ENCODE data around the gene HDAC8.
"Not testable (repeated sequence)": the region's sequence is repeated elsewhere in the genome, so short reads cannot be mapped to it uniquely, and the experiment has no call there.

The HDAC8 gene

DNA sequence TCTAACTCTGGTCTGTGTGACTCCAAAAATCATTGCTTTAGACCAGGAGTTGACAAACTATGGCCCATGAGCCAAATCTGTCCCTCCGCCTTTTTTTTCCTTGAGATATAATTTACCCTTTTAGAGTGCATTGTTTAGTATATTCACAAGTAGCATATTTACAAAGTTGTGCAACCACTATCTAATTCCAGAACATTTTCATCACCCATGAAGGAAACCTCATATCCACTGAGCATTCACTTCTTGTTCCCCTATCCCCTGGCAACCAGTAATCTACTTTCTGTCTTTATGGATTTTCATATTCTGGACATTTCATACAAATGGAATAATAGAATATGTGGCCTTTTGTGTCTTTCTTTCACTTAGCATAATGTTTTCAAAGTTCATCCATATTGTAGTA lies 199.5 kb downstream of the HDAC8 start:
- DNase-seq (ENCODE audit: low spot score) = no peak

DNA sequence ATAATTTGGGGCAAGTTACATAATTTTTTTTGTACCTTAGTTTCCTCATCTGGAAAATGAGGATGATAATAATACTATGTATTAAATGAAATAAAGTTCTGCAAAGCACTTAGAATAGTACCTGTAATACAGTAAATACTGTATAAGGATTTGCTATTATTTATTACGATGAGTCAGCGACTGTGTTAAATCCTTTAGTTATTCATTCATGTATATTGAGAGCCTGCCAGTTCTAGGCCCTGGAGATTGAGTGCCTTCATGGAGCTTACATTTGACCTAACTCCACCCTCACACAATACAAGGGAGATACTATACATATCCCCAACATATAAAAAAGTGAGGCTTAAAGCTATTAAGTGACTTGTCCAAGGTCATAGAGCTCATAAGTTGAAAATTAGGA lies 199.9 kb downstream of the HDAC8 start:
- no peak for DNase-seq (ENCODE audit: low spot score)

DNA sequence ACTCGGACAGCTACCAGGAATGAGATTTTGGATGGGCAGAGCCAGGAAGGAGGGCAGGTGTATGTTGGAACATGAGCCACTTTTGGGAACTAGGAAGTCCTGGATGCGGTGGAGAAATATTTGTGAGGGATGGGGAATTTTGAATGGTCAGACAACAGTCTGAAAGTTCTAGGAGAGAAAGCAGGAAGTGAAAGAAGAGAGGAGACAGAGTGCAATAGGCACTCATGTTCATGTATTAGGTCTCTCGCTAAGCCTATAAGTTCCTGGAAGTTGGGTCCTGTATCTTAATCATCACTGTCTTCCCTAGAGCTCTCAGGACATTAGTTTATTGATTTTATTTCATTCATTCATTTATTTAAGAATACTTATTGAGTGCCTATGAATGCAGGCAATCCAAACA lies 201.2 kb downstream of the HDAC8 start:
- DNase-seq (ENCODE audit: low spot score) = no peak

DNA sequence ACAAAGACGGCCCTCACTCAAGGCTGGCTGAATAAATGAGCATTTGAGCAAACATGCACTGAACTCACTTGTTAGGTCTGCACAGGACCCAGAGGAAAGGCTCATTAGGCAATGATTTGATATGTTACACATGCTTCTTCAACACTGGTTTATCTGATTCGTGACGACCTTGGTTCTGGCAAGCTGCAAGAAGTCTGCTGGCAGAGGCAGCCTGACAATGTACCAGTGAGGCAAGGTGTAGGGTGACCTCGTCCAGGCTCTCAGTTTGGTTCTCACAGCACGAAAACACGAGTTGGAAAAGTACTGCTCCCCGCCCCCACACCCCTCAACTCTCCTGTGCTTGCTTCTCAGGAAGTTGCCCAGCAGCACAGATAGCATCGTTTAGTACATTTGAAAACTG lies 203.8 kb downstream of the HDAC8 start:
- DNase-seq (ENCODE audit: low spot score) = no peak

DNA sequence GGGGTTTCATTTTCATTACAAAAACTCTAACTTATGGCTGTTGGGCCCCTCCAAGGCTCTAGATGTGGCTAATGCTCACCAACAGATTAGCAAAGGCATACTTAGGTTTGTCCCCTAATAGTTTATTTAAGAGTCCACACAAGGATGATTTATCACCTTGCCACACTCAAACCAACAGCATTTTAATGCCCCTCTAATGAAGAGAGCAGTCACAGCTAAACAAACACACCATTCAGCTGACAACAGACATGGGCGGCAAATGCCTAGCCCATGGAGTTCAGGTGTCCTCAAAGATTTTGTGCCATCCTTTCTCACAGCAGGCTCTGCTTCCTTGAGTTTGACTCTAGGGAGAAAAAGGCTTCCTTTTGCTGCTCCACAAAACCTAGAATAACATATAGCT lies 205.1 kb downstream of the HDAC8 start:
- DNase-seq (ENCODE audit: low spot score) = no peak

DNA sequence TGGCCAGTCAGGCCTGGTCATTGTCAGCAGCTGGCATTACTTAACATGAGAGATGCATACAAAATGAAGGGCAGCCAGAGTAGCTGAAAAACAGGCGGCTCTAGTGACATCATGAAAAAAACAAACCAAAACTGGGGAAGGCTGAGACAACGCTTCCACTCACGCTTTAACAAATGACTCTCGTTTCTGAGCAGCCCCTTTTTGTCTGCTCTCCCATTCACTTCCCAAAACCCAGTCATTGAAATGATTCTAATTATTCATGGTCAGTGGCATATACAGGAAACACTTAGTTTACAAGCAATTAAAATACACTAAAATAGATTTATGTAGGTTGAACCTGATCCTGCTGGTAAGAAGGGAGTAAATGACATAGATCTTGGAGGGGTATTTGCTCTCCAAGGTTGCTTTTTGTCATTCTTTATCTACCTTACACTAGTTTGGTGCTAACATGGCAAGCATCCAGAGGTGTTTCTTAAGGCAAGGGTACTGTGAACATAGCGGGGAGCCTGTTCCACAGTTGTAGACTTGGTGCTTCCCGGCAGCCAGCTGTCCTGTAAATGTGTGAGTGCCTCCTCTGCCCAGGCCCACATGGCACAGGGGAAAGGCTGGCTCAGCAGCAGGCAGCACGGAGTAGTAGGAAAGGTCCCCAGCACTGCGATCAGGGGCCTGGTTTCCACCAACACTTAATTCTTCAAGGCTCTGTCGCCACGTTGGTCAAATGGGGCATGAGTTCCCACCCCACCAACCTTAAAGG lies 205.8 kb downstream of the HDAC8 start:
- no peak for DNase-seq (ENCODE audit: low spot score)

DNA sequence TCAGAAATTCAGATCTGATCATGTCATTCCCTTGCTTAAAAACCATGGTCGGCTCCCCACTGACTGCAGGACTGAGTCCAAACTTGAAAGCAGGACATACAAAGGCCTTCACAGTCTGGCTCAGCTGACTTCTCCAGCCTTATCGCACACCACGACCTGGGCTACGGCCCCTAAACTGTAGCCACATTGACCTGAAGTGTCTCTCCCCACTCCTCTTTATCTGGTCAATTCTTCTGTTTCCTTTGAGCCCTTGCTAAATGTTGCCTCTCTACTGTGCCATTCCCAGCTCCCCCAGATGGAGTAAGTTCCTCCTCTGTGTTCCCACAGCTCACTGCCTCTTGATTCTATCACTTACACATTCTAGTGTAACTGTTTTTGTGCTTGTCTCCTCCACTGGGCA lies 206.5 kb downstream of the HDAC8 start:
- DNase-seq (ENCODE audit: low spot score) = no peak

DNA sequence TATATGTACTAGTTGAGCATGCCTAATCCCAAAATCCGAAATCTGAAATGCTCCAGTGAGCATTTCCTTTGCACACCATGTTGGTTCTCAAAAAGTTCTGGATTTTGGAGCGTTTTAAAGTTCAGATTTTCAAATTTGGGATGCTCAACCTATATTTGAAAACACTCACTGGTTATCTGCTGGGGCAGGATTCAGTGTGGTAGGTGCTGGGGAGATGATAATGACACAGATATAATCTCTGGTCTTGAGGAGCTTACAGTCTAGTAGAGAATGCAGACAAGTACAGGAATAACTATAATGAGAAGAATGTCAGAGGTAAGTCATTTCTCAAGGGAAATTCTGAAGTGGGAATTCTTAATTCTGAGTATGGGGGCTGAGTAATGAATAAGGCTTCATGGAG lies 207.5 kb downstream of the HDAC8 start:
- DNase-seq (ENCODE audit: low spot score) = no peak

DNA sequence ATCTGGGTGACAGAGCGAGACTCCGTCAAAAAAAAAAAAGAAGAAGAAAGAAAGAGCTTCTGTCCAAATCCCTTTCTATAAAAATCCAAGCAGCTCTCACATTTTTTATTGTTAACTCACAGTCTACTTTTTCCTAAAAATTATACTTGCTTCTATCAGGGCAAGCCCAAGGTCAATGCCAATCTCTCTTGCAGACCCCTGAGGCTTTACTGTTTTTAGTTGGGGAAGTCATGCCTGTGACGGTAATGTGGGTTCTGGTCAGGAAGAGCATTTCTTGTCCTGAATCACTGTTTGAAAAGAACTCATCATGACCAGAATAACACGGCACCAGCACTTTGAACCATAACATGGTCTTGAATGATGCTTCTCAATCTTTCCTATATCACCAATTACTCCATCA lies 212.3 kb downstream of the HDAC8 start:
- no peak for DNase-seq (ENCODE audit: low spot score)

DNA sequence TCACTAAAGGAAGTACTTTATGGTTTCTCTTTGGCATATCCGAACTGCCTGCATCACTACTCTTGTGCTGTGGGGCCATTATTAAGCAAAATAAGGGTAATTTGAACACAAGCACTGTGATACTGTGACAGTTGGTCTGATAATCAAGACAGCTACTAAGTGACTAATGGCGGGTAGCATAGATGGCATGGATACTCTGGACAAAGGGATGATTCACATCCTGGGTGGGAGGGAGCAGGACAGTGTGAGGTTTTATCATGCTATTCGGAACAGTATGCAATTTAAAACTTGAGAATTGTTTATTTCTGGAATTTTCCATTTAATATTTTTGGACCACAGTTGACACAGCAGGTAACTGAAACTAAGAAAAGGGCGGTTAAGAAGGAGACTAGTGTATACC lies 214.3 kb downstream of the HDAC8 start:
- no peak for DNase-seq (ENCODE audit: low spot score)

DNA sequence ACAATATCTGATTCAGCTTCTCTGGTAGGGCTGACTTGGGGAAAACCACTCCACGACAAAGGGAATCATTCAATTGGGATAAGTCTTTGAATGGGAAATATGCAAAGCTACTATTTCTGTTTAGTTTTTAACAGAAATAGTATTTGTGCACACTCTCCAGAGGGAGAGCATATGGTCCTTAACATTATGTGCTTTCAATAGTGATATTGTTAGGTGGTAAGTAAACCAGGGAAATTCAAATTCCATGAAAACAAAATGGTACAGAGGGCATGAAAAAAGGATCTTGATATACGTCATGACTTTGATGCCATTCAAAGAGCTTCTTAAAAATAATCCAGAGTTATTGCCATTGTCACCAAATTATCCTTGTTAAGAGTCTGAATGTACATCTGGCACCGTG lies 219.9 kb downstream of the HDAC8 start:
- no peak for DNase-seq (ENCODE audit: low spot score)

DNA sequence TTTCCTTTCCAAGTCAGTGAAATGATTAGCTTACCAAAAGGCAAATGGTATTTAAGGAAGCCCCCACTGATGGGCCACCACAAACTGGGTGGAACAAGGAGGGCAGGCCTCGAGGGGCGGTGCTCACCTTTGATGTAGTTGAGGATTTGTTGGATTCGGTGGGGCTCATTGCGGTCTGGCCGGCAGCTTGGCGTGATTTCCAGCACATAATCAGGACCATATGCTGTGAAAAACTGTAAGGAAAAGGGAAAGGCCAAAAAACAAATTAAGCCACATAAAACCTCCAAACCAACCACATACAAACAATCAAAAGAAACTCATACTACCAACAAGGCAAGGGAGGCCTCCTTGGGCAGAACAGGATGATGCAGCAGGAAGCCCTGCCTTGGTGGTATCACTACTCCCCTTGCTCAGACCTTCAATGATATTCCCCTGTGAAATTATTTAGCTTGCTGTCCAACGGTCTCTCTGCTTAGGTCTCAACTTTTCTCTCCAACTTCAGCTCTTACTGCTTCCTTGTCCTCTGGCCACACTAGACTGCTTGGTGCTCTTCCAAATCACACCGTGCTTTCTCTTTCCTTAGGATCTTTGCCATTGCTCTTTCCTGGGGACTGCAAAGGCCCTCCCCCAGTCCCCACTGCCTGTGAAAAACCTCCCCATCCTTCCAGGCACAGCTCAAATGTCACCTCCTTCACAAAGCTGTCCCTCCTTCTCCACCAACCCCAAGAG lies 220.9 kb downstream of the HDAC8 start:
- DNase-seq (ENCODE audit: low spot score) = peak; percentile 68

DNA sequence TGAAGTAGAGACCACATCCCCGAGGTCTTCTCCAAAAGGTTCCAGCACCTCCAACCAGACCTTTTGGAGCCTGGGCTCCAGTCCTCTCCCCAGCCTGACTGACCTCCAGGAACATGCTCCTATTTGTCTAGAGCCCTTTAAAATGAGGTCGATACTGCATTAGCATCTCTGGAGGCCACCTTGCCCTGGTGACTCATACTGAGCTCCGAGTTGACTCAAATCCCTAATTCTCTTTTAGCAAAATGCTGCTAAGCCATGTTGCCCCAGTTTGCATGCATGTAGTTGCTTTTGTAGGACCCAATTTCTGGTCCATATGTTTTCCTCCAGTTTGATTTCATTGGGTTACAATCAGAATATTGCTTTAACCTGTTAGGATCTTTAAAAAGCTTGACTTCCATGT lies 223.5 kb downstream of the HDAC8 start:
- no peak for DNase-seq (ENCODE audit: low spot score)

DNA sequence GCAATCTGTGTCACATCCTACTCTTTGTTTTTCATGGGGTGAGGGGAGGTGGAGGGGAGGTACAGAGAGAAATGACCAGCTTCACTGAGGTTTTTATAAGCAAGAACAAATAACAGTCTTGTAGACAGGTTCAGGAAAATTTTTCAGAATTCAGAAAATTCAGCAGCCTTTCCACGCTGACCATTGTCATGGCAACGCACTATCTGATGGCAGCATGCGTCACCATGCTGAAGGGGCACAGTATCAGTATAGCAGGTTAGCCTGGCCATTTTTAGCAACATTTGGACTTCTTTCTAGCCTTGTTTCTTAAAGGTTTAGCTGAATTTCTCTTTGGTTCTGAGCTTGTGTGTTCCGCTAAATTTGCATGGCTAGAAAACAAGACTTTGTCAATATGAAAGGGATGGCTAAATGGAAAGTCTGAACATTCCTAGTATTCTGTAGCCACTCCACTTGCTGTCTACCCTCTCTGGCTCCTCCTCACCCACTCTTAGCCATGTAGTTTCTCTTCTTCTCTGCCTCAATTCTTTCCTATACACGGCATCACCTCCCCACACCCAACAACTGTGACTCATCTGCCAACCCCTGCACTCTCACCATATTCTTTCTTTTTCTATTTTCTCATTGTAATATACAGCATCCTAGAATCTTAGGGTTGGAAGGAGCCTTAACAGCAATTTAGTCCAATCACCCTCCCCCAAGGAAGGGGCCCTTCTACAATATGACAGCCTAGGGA lies 224.2 kb downstream of the HDAC8 start:
- DNase-seq (ENCODE audit: low spot score) = no peak

DNA sequence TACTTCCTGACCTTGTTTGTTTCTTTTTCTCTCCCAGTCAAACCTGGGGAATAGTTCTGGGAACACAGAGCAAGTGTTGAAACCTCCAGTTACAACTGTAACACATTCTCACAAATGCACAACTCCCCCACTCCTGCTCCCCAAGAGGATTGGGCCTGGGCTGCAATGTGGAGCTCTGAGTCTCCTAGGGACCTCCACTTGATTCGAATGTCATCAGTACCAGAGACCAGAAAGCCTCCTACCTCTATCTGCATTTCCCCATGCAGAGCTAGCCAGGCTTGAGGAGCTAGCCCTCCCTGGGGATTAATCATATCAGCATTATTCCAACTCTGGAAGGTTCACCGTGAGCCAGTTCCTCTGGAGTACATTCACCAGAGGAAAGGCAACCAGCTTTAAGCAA lies 225.3 kb downstream of the HDAC8 start:
- DNase-seq (ENCODE audit: low spot score) = no peak

DNA sequence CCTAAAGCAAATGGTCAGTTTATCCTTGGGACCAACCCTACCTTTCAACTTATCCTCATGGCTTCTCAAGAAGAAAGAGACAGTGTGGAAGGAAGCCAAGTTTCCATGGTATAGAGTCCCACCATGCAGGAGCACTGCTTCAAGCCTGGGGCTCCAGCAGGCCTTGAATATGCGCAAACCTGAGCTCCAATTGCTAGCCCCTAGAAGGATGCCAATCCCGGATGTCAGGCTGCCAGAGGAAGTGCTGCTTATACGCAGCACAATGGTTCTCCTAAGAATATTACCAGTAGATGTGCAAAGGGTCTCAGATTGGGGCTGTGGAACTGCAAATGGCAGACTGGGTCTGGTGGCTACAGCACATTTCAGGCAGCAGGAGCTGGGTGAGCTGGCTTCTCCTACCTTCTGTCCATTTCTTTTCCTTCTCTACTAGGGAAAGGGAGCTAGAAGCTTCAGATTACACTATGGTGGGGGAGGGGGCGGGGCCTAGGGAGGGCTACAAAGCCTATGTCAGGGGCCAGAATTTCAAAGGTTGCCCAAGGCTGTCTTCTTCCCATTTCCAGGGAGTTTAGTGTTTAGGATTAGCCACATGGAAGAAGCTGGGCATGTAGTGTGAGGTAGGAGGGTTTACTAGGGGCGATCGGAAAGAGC lies 226.2 kb downstream of the HDAC8 start:
- no peak for DNase-seq (ENCODE audit: low spot score)

DNA sequence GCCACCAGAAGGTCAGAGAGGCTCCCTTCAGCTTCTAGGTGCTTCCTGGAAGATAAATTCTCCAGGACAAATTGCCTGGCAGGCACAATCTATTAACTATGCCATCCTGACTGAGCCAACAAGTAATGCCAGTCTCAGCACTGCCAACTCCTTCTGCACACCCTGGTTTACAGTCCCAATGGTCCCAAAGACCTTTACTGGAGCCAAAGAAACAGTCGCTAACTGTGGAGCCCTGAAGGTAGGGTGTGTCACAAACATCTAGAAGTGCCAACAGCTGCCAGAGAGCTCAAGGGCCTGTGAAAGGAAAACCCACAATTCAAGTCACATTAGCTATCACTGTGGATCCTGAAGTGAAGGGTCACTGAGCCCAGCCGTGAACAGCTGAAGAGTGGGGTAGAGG lies 232.0 kb downstream of the HDAC8 start:
- no peak for DNase-seq (ENCODE audit: low spot score)

DNA sequence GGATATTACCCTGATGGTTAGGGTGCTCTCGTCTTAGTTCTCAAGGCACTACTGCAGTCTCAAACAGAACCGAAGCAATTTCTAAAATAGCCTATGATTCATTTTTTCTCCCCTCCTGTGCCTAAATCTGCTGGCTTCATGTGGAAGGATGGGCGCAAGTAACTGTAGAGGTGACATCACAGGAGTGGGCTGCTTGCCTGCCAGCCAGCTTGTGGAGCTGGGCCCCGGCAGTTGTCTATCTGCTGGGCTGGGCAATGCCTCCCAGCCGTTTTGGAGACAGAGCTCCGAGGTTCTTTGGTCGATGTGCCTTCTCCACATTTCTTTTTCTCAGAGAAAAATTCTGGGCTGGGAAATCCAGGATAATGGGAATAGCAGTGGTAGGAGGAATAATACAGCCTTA lies 232.6 kb downstream of the HDAC8 start:
- DNase-seq (ENCODE audit: low spot score) = no peak

DNA sequence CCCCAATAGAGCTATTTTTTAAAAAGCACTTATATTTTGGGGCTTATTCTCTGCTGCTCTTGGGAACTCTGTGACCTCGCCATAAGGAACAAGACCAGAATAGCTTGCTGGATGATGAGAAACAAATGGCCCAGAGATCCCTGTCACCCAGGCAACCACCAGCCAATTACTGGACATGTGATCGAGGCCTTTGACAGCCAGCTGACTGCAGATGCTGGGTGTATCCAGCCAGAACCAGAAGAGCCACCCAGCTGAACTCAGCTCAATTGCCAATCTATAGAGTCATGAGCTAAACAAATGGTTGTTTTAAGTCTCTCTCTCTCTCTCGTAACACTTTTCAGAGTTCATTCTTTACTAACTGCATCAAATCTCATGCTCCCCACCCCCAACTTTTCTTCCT lies 242.5 kb downstream of the HDAC8 start:
- DNase-seq (ENCODE audit: low spot score) = no peak

DNA sequence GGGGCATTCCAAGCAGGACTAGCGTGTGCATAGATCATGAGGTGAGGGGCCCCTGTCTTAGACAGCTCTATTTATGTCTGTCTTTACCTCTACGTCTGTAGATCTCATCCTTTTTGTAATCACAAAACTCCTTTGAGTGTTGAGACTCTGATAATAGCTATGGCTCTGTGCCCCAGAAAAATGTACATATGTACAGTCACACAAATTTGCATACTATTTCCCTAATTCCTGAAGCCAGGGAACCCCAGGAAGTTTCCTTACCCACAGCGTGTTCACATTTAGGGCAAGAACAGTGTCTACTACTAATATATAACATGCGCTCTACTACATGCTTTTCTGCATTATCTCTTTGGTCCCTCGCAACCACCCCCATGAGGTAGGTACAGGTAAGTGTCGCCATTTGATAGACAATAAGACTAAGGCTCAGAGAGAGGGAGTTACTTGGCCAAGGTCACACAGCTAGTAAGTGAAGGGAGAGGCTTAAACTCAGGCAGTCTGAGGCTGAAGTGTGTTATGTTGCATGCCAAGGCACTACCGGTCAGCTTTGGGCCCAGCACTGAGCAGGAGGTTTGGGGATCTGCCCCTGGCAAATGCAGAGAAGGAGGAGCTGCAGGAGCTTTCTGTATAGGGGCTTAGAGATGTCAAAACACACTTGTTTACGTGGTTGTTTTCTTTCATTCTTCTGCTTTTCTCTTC lies 245.9 kb downstream of the HDAC8 start:
- no peak for DNase-seq (ENCODE audit: low spot score)

DNA sequence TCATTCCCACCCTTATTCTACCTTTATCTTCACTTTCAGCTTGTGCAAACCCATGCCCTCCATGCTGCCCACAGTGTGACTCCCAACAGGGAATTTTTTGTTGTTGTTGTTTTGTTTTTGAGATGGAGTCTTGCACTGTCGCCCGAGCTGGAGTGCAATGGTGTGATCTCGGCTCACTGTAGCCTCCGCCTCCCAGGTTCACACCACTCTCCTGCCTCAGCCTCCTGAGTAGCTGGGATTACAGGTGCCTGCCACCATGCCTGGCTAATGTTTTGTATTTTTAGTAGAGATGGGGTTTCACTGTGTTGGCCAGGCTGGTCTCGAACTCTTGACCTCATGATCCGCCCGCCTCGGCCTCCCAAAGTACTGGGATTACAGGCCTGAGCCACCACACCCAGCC lies 253.0 kb downstream of the HDAC8 start:
- not testable (repeated sequence) for DNase-seq (ENCODE audit: low spot score)

DNA sequence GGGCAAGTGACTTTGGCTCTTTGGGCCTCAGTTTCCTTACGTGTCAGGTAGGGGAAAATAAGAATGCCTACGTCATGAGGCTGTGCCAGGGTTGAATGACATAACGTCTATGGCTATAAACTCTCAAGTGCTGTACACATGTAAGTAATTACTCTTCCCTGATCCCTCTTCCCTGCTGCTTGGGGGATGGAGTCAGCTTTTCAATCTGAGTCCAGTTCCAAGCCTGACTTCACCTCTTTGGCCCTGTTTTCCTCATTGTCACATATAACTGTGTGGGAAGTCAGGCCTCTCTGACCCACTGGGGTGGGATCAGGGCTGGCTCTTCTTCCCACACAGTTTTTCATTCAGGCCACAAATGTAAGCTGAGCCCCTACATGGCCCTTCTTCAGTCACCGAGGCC lies 255.5 kb downstream of the HDAC8 start:
- no peak for DNase-seq (ENCODE audit: low spot score)
